Kidney epithelial cell (primary cell): ENCODE data around the gene TUSC2. TPM values are rescaled to one million over a fixed set of nuclear protein-coding genes. Genes with fewer than 3 reads are reported as not detected.

Experiments used
- DNase-seq: peaks from one replicate; pipeline ENCODE4 v3.0.0-alpha.2; 2010; ENCODE audit warnings: low read depth
- H3K27me3 ChIP-seq: 2 replicates; pipeline ENCODE4 v1.6.0; 2011; ENCODE audit warnings: low read length; ENCODE audit not compliant: control insufficient read depth, insufficient read depth
- H3K36me3 ChIP-seq: 2 replicates; pipeline ENCODE4 v1.5.1; 2011; ENCODE audit warnings: low read length; ENCODE audit not compliant: control insufficient read depth, insufficient read depth
- H3K4me3 ChIP-seq: 2 replicates; pipeline ENCODE4 v1.5.1; 2011; ENCODE audit warnings: low read depth, mild to moderate bottlenecking, control low read depth, low read length
- total RNA-seq: library from RNA; depleted of rRNA; stranded (reverse); fragments of >200 nt; gene quantifications from 2 replicates; pipeline ENCODE4 v1.2.3, GENCODE V29; 2015
- TF ChIP-seq, protein P1 (sequence below): IDR thresholded peaks from 2 replicates; pipeline ENCODE4 v1.5.1; 2011; ENCODE audit warnings: mild to moderate bottlenecking, moderate library complexity, low read length, control low read depth, inconsistent platforms; ENCODE audit not compliant: insufficient read depth, poor library complexity, severe bottlenecking

Gene TUSC2
- total RNA-seq, 1 donor from 2014 or later = 58.3 TPM

GRCh38 chr3:50297896-50298725, 29.9 kb downstream of the TUSC2 start:
- DNase-seq = no peak
- TF ChIP-seq, protein P1, sequence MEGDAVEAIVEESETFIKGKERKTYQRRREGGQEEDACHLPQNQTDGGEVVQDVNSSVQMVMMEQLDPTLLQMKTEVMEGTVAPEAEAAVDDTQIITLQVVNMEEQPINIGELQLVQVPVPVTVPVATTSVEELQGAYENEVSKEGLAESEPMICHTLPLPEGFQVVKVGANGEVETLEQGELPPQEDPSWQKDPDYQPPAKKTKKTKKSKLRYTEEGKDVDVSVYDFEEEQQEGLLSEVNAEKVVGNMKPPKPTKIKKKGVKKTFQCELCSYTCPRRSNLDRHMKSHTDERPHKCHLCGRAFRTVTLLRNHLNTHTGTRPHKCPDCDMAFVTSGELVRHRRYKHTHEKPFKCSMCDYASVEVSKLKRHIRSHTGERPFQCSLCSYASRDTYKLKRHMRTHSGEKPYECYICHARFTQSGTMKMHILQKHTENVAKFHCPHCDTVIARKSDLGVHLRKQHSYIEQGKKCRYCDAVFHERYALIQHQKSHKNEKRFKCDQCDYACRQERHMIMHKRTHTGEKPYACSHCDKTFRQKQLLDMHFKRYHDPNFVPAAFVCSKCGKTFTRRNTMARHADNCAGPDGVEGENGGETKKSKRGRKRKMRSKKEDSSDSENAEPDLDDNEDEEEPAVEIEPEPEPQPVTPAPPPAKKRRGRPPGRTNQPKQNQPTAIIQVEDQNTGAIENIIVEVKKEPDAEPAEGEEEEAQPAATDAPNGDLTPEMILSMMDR = peak; percentile 22

DNA sequence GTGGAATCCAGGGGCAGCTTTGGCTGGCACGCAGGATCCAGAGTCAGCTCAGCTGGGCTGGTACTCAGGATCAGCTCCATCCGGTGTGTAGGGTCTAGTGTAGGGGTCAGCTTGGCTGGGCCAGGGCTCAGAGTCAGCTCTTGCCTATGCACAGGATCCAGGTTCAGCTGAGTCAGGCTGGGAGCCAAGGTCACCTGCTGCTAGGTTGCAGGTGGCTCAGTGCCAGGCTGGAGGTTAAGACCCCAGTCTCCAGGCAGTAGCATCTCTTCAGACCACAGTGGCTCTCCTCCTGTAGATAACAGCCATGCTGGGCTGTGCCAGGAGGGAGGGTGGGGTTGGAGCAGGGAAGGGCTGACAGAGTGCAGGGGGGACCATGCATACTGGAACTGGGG, 30.6 kb downstream of the TUSC2 start:
- Histone ChIP-seq H3K27me3 (no peaks in the 10 kb centered on the region), H3K4me3 (no peak overlapping the region), H3K36me3 (no peaks in the 10 kb centered on the region)
- no peak for DNase-seq
- TF ChIP-seq, protein P1 = no peak

More at GRCh38 chr3:50297896-50298725, 29.9 kb downstream of the TUSC2 start:
- Histone ChIP-seq H3K4me3 (peak overlapping the region; percentile 94), H3K27me3 (no peaks in the 10 kb centered on the region), H3K36me3 (no peaks in the 10 kb centered on the region)

GRCh38 chr3:50296721-50297383, 31.2 kb downstream of the TUSC2 start:
- DNase-seq = no peak
- Histone ChIP-seq H3K36me3 (no peaks in the 10 kb centered on the region), H3K27me3 (no peaks in the 10 kb centered on the region), H3K4me3 (no peak overlapping the region)
- TF ChIP-seq, protein P1 = no peak

DNA sequence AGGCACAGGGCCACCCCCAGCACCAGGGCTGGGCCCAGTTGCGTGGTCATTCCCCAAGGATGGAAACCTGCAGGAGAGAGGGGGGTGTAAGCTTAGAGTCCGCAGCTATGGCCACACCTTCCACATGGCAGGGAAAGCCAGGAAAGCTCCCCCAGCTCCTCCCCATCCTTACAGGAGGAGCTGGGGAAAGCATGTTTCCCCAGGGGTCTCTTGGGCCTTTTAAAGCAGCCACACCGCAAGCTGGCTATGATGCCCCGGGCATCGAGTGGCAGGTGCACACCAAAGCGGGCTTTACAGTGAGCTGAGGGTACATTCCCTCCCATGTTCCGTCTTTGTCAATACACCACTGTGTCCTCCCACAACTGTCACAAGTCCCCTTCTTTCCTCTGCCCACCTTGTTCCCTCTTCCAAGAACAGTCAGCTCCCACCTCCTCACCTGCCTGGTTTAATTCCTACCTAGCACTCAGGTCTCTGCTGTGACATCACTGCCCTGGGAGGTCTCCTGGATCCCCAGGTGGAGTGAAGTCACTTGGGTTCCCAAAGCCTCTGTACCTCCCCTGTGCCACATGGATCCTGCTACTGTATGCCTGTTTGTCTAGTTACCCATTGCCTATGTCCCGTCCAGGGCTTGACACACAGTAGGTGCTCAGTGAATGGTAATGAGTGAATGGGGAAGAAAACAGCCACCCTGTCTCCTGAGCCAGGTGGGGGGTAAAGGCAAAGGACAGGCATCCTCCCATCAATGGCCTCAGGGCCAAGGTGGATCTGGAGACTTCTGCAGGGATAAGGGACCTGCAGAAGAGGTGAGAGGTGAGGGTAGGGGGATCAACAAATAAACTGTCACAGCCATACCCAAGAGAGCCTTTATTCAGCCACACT, 32.2 kb downstream of the TUSC2 start:
- Histone ChIP-seq H3K27me3 (no peaks in the 10 kb centered on the region), H3K36me3 (no peaks in the 10 kb centered on the region), H3K4me3 (no peak overlapping the region)
- TF ChIP-seq, protein P1 = no peak
- DNase-seq = no peak

DNA sequence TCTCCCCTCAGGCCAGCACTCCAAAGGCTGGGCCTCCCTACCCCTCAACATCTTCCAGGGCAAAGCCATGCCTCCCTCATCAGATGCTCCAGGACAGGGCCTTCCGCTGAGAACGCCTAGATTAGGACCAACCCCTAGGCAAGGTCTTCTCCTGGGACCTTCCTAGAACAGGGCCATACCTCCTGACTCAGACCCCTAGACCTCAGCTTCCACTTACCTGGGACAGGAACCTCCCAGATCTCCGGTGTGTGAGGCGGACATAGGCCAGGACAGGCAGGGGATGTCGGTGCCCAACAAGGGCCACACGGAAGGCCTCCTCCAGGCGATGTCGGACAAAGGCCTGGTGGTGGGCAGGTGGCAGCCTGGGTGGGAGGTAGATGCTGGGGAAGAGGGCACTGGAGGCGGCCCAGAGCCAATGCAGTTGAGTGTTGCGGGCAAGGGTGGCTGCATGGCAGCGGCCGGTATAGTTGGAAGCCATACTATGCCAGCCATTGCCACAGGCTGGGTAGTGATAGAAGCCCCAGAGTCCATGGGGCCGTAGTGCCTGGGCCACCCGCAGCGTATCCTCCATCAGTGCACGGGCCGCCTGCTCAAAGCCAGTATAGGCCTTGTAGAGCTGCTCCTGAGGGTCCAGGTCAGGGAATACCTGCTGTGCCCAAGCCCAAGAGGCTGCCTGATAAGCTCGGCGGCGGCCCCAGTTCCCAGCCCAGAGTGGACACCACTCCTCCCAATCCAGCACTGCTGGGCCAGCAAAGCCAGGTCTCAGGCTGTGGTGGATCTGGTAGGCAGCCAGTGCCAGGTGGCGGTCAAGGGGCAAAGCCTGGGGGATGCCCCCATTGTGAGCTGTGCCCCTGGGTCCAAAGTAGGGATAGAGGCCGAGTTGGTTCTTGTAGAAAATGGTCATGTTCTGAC, 33.3 kb downstream of the TUSC2 start:
- H3K4me3 ChIP-seq = no peak overlapping the region
- TF ChIP-seq, protein P1 = no peak
- no peak for DNase-seq
- H3K36me3 ChIP-seq = no peaks in the 10 kb centered on the region
- H3K27me3 ChIP-seq = no peaks in the 10 kb centered on the region
